Endothelial cell of umbilical vein (primary cell): ENCODE data around the gene ZNRF3. TPM values are rescaled to one million over a fixed set of nuclear protein-coding genes. Genes with fewer than 3 reads are reported as not detected.

Experiments
- BruUV-seq: library from RNA; stranded (reverse); fragments of 400-500 nt; replicated peaks from 2 replicates; lab custom pipeline; 2021; lab: Mats Ljungman, UMichigan
- CTCF ChIA-PET: fragments of 300-600, 350-600 bp; sonication (Branson Sonifier 250); formaldehyde crosslinking; loops from one replicate; lab custom pipeline; 2021; ENCODE audit warnings: antibody characterized with exemption, inconsistent platforms; lab: Charles Lee
- POLR2A ChIA-PET: fragments of 300-600, 350-600 bp; sonication (Branson Sonifier 250); formaldehyde crosslinking; loops from one replicate; lab custom pipeline; 2021; ENCODE audit warnings: antibody characterized with exemption, inconsistent platforms; lab: Charles Lee
- DNase-seq: peaks from one replicate; pipeline ENCODE4 v3.0.0-alpha.2; 2011; ENCODE audit warnings: low read depth, low spot score
- FAIRE-seq: peaks from 2 replicates; lab custom pipeline; 2011; peaks lifted over from hg19 to GRCh38; lab: Jason Lieb, UNC
- H2AFZ ChIP-seq: 2 replicates; pipeline ENCODE4 v1.6.0; 2012; ENCODE audit warnings: low read depth, low read length, control low read depth, inconsistent platforms
- H3K27ac ChIP-seq: 2 replicates; pipeline ENCODE4 v1.5.1; 2011; ENCODE audit warnings: low read depth, mild to moderate bottlenecking, control low read depth, low read length, moderate library complexity; ENCODE audit not compliant: insufficient read depth
- H3K27me3 ChIP-seq, 2 experiments: 2 replicates each; pipeline versions ENCODE4 v1.6.0 to v1.6.1; 2011; ENCODE audit warnings: low read length in 2 of 2, mixed read lengths in 1 of 2; ENCODE audit not compliant: control insufficient read depth in 2 of 2, insufficient read depth in 2 of 2
- H3K36me3 ChIP-seq, 2 experiments: 2 replicates in 1 of 2; 3 replicates in 1 of 2; pipeline ENCODE4 v1.5.1; 2011; ENCODE audit warnings: low read length in 2 of 2, mild to moderate bottlenecking in 1 of 2, moderate library complexity in 1 of 2; ENCODE audit not compliant: control insufficient read depth in 2 of 2, insufficient read depth in 2 of 2; ENCODE audit errors: extremely low read depth in 1 of 2
- H3K4me1 ChIP-seq: 3 replicates; pipeline ENCODE4 v1.5.1; 2011; ENCODE audit warnings: mild to moderate bottlenecking, low read length; ENCODE audit not compliant: control insufficient read depth, insufficient read depth; ENCODE audit errors: extremely low read depth
- H3K4me2 ChIP-seq: 2 replicates; pipeline ENCODE4 v1.6.1; 2011; ENCODE audit warnings: low read length, control low read depth, mixed read lengths; ENCODE audit not compliant: insufficient read depth
- H3K4me3 ChIP-seq, 3 experiments: fragments of 200-600 bp in 1 of 3; sonication (generic), shearing (Covaris generic) in 1 of 3; replicated peaks in 1 of 3; 2 replicates each; pipeline ENCODE4 v1.5.1; 2011 to 2016; ENCODE audit warnings: control low read depth in 3 of 3, low read length in 3 of 3, mild to moderate bottlenecking in 2 of 3, inconsistent platforms in 1 of 3, low read depth in 1 of 3, moderate library complexity in 1 of 3; ENCODE audit not compliant: insufficient read depth in 1 of 3
- H3K79me2 ChIP-seq: 2 replicates; pipeline ENCODE4 v1.6.0; 2012; ENCODE audit warnings: low read length, inconsistent platforms; ENCODE audit not compliant: control insufficient read depth, insufficient read depth
- H3K9ac ChIP-seq: replicated peaks from 2 replicates; pipeline ENCODE3; 2011; ENCODE audit warnings: low read length, control low read depth; ENCODE audit not compliant: insufficient read depth; ENCODE audit errors: extremely low read depth
- H3K9me1 ChIP-seq: replicated peaks from 3 replicates; pipeline ENCODE4 v1.6.0; 2011; ENCODE audit warnings: mild to moderate bottlenecking, low read length; ENCODE audit not compliant: control insufficient read depth, insufficient read depth; ENCODE audit errors: extremely low read depth
- H3K9me3 ChIP-seq: replicated peaks from 2 replicates; pipeline ENCODE4 v1.5.1; 2012; ENCODE audit warnings: low read length, inconsistent platforms; ENCODE audit not compliant: control insufficient read depth, insufficient read depth
- H4K20me1 ChIP-seq: replicated peaks from 2 replicates; pipeline ENCODE3; 2011; ENCODE audit warnings: mild to moderate bottlenecking, low read length; ENCODE audit not compliant: control insufficient read depth, insufficient read depth; ENCODE audit errors: extremely low read depth
- EZH2 ChIP-seq: IDR thresholded peaks from 2 replicates; pipeline ENCODE4 v1.6.1; 2012; ENCODE audit warnings: borderline replicate concordance, low read depth, mild to moderate bottlenecking, moderate library complexity, low read length, inconsistent platforms; ENCODE audit not compliant: severe bottlenecking
- FOS ChIP-seq: IDR thresholded peaks from 2 replicates; pipeline ENCODE4 v1.6.1; 2011; ENCODE audit warnings: mild to moderate bottlenecking, low read length, moderate library complexity, borderline replicate concordance; ENCODE audit not compliant: insufficient read depth
- GATA2 ChIP-seq: IDR thresholded peaks from 2 replicates; pipeline ENCODE4 v1.7.0; 2011; ENCODE audit warnings: low read depth, mild to moderate bottlenecking, moderate library complexity, mixed read lengths, low read length; ENCODE audit not compliant: insufficient read length, insufficient read depth
- JUN ChIP-seq: IDR thresholded peaks from 2 replicates; pipeline ENCODE4 v1.6.1; 2011; ENCODE audit warnings: borderline replicate concordance, low read depth; ENCODE audit not compliant: insufficient read length, insufficient read depth
- MYC ChIP-seq: IDR thresholded peaks from one replicate; pipeline ENCODE4 v1.6.1; 2011; ENCODE audit warnings: mild to moderate bottlenecking, low read depth, low read length
- POLR2A ChIP-seq: IDR thresholded peaks from 2 replicates; pipeline ENCODE4 v1.6.1; 2012; ENCODE audit warnings: low read depth, mild to moderate bottlenecking, control low read depth, low read length
- POLR2AphosphoS5 ChIP-seq: IDR thresholded peaks from 2 replicates; pipeline ENCODE4 v1.6.1; 2012; ENCODE audit warnings: low read depth, mild to moderate bottlenecking, control low read depth, low read length, moderate library complexity; ENCODE audit not compliant: insufficient read depth
- dilution Hi-C: fragments of 300-500 bp; cut with MboI; formaldehyde crosslinking; loops from one replicate; pipeline ENCODE4 v1.15.0; 2019; ENCODE audit warnings: low sequenced_read_pairs; ENCODE audit not compliant: extremely low pct_ligation_motif_present
- intact Hi-C: fragments of 100-400 bp; cut with micrococcal nuclease; formaldehyde crosslinking; loops from one replicate; pipeline ENCODE4 v1.10.0; 2022
- polyA plus RNA-seq, 4 experiments: library from polyadenylated mRNA; depleted of rRNA in 3 of 4; stranded (reverse) in 3 of 4; unstranded in 1 of 4; fragments of >200 nt; gene quantifications; 2 replicates each; pipeline versions ENCODE4 v1.2.1 to v1.2.3, GENCODE V29; 2011 to 2012; ENCODE audit warnings: missing spikeins in 1 of 4
- total RNA-seq: library from RNA; stranded (reverse); gene quantifications from 2 replicates; pipeline ENCODE4 v1.2.3, GENCODE V29; 2021
- TF ChIP-seq, protein P1 (sequence below), 2 donors: IDR thresholded peaks; 1 replicate in 1 of 2; 2 replicates in 1 of 2; pipeline ENCODE4 v1.5.1; 2011; ENCODE audit warnings: low read length in 2 of 2, mild to moderate bottlenecking in 2 of 2, moderate library complexity in 2 of 2, control low read depth in 1 of 2, inconsistent platforms in 1 of 2, low read depth in 1 of 2; ENCODE audit not compliant: insufficient read depth in 1 of 2; ENCODE audit errors: extremely low read depth in 1 of 2
- TF ChIP-seq, protein P2 (sequence below): IDR thresholded peaks from 2 replicates; pipeline ENCODE4 v1.6.1; 2011; ENCODE audit not compliant: insufficient read depth, insufficient read length

Gene ZNRF3
- total and polyA plus RNA-seq, 2 donors (not counting 3 experiments of a cell fraction or from before 2014, with no cell fraction given) = 2.7 to 5.2 TPM

DNA sequence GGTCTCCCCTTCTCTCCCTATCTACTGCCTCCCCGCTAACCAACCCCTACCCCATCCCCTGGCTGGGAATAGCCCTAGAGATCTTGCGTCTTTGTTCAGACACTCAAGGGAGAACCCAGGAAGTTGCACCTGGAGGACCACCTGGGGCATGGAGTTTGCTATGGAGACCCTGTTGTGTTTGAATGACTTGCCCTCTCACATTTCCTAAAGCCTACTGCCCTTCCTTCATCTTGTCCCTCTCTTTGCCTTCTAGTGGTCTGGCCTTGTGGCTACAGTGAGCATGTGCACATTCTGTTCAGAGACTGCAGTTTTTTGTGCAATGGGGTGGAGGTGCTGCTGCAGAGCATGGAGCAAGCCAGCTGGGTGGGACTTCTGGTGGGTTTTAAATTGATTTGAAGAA, 42.5 kb downstream of the ZNRF3 start:
- intact Hi-C loops = no loop called here
- TF ChIP-seq GATA2 = no peak
- no peak for TF ChIP-seq POLR2AphosphoS5
- no peak for TF ChIP-seq MYC
- TF ChIP-seq POLR2A = no peak
- no peak for TF ChIP-seq FOS
- no peak for TF ChIP-seq EZH2
- TF ChIP-seq JUN = no peak
- TF ChIP-seq, protein P1, sequence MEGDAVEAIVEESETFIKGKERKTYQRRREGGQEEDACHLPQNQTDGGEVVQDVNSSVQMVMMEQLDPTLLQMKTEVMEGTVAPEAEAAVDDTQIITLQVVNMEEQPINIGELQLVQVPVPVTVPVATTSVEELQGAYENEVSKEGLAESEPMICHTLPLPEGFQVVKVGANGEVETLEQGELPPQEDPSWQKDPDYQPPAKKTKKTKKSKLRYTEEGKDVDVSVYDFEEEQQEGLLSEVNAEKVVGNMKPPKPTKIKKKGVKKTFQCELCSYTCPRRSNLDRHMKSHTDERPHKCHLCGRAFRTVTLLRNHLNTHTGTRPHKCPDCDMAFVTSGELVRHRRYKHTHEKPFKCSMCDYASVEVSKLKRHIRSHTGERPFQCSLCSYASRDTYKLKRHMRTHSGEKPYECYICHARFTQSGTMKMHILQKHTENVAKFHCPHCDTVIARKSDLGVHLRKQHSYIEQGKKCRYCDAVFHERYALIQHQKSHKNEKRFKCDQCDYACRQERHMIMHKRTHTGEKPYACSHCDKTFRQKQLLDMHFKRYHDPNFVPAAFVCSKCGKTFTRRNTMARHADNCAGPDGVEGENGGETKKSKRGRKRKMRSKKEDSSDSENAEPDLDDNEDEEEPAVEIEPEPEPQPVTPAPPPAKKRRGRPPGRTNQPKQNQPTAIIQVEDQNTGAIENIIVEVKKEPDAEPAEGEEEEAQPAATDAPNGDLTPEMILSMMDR (IDR thresholded peaks at IDR 0.05; ENCODE audit: extremely low read depth in 1 of 2, insufficient read depth in 1 of 2, low read depth in 1 of 2, low read length in 2 of 2) = no peak
- TF ChIP-seq, protein P2, sequence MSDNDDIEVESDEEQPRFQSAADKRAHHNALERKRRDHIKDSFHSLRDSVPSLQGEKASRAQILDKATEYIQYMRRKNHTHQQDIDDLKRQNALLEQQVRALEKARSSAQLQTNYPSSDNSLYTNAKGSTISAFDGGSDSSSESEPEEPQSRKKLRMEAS = no peak
- Histone ChIP-seq H3K79me2 (no peaks in the 10 kb centered on the region), H3K36me3 (no peaks in the 10 kb centered on the region), H2AFZ (no peak overlapping the region), H3K9me1 (no peaks in the 10 kb centered on the region), H3K27me3 (no peaks in the 10 kb centered on the region), H4K20me1 (no peaks in the 10 kb centered on the region), H3K4me2 (no peak overlapping the region), H3K9ac (no peak overlapping the region), H3K4me1 (peaks cover 8% of the 10 kb centered on the region), H3K9me3 (no peaks in the 10 kb centered on the region), H3K4me3 (no peak overlapping the region), H3K27ac (no peak overlapping the region)
- POLR2A ChIA-PET = interaction anchor here (0.7 kb wide), 1 partner anchor 9 kb away, joined by 3 read pairs; no protein-coding TSS in a partner anchor
- BruUV-seq = no TSS peak
- DNase-seq (no peak), FAIRE-seq (no peak)
- CTCF ChIA-PET = interaction anchor here (1.6 to 2.5 kb wide), 2 partner anchors 20 to 115 kb away, joined by 5 to 8 read pairs; no protein-coding TSS in a partner anchor
- dilution Hi-C loops = no loop called here
